Measurements from ENCODE around the gene TSPAN9. TPM values are rescaled to one million over a fixed set of nuclear protein-coding genes. Genes with fewer than 3 reads are reported as not detected.

TSPAN9 gene
- total and polyA plus RNA-seq, 2 of the 4 experiments (the other 2 are of a cell fraction), result 17.7 to 39.1 TPM

- H2BK5ac ChIP-seq (ENCODE audit: low read depth, low read length, poor library complexity, severe bottlenecking), result no peak overlapping the region
- no peak overlapping the region for H2AFZ ChIP-seq (replicated peaks; ENCODE audit: low read length, poor library complexity)
- H3K4me3 ChIP-seq (ENCODE audit: insufficient read depth, low read depth, low read length), result no peak overlapping the region
- no peak overlapping the region for H2BK15ac ChIP-seq (ENCODE audit: low read depth, low read length)
- H2BK120ac ChIP-seq (ENCODE audit: low read depth, low read length), result no peak overlapping the region
- peaks cover 1% of the 10 kb centered on the region; the same call in 1 of the 2 replicates for H3K9me1 ChIP-seq (ENCODE audit: insufficient read depth, low read length)
- H2AK9ac ChIP-seq (replicated peaks; ENCODE audit: low read depth, low read length, poor library complexity), result no peak overlapping the region
- no peak overlapping the region for H3K4ac ChIP-seq (ENCODE audit: low read depth, low read length)
- no TSS peak for BruUV-seq (replicated peaks)
- no peak overlapping the region for H3K18ac ChIP-seq (ENCODE audit: low read depth, low read length)
- H2AK5ac ChIP-seq (ENCODE audit: low read depth, low read length), result no peak overlapping the region
- no peak overlapping the region for H3K9ac ChIP-seq (ENCODE audit: low read depth, low read length)
- H3K27me3 ChIP-seq (ENCODE audit: control insufficient read depth, insufficient read depth, low read length), result no peaks in the 10 kb centered on the region
- no peak overlapping the region for H4K91ac ChIP-seq (ENCODE audit: insufficient read depth, low read depth, low read length)
- 0 out of 2 replicates have a peak, but pooled peaks cover 4% of the 10 kb centered on the region for H4K20me1 ChIP-seq (ENCODE audit: insufficient read depth, low read length)
- WGBS, 2 experiments (ENCODE audit: extremely low coverage in 2 of 2, insufficient read length in 1 of 2), result 73% methylated on average over 4 of the region's 10 CpGs; no CpG with 5 or more reads in 1 of the 2 experiments
- no peak for DNase-seq
- CTCF ChIA-PET, result no interaction called here
- H3K4me1 ChIP-seq (ENCODE audit: control insufficient read depth, insufficient read depth, low read length), result no peaks in the 10 kb centered on the region
- in situ Hi-C loops (cut with MboI; ENCODE audit: low sequenced_read_pairs) (no loop called here), dilution Hi-C loops (cut with HindIII; ENCODE audit: low sequenced_read_pairs, unreplicated experiment) (no loop called here), intact Hi-C loops (cut with micrococcal nuclease) (no loop called here)
- ATAC-seq (ENCODE audit: low read depth), result no peak
- no peak overlapping the region for H4K8ac ChIP-seq (ENCODE audit: low read depth in 2 of 2, low read length in 2 of 2)
- no peak overlapping the region for H3K14ac ChIP-seq (replicated peaks; ENCODE audit: low read depth, low read length)
- no peaks in the 10 kb centered on the region for H3K36me3 ChIP-seq (ENCODE audit: control insufficient read depth, insufficient read depth, low read length)
- no peak overlapping the region for H4K5ac ChIP-seq (ENCODE audit: low read depth, low read length)
- no peaks in the 10 kb centered on the region; a peak in 1 of 4 replicates for H3K79me1 ChIP-seq (ENCODE audit: low read depth in 1 of 2, low read length in 2 of 2)
- H3K27ac ChIP-seq (ENCODE audit: insufficient read depth, low read length), result no peak overlapping the region
- TF ChIP-seq SMC3 (IDR thresholded peaks at IDR 0.05; ENCODE audit: low read depth, low read length), result no peak
- TF ChIP-seq FOS (IDR thresholded peaks at IDR 0.05; ENCODE audit: low read depth, low read length), result no peak
- TF ChIP-seq POLR2A (IDR thresholded peaks at IDR 0.05; ENCODE audit: low read depth, low read length), result no peak
- TF ChIP-seq MXI1 (IDR thresholded peaks at IDR 0.05; ENCODE audit: borderline replicate concordance, low read depth, low read length), result no peak
- TF ChIP-seq MAFK (IDR thresholded peaks at IDR 0.05; ENCODE audit: low read depth, low read length), result no peak
- TF ChIP-seq BHLHE40 (IDR thresholded peaks at IDR 0.05; ENCODE audit: low read depth, low read length), result no peak
- no peak for TF ChIP-seq CEBPB (IDR thresholded peaks at IDR 0.05; ENCODE audit: low read depth, low read length)
- TF ChIP-seq MAZ (IDR thresholded peaks at IDR 0.05; ENCODE audit: borderline replicate concordance, low read depth, low read length), result no peak
- TF ChIP-seq RAD21 (IDR thresholded peaks at IDR 0.05; ENCODE audit: low read length), result no peak
- no peak for TF ChIP-seq USF2 (IDR thresholded peaks at IDR 0.05; ENCODE audit: low read depth, low read length)
- TF ChIP-seq RFX5 (IDR thresholded peaks at IDR 0.05; ENCODE audit: low read depth, low read length), result no peak
- TF ChIP-seq RCOR1 (IDR thresholded peaks at IDR 0.05; ENCODE audit: insufficient replicate concordance, low read length), result no peak
- TF ChIP-seq CHD1 (IDR thresholded peaks at IDR 0.05; ENCODE audit: low read depth, low read length), result no peak
- TF ChIP-seq ELK1 (IDR thresholded peaks at IDR 0.05; ENCODE audit: borderline replicate concordance, low read depth, low read length), result no peak
- no peak for TF ChIP-seq CTCF (conservative IDR thresholded peaks at IDR 0.05; ENCODE audit: low read depth, low read length)
- TF ChIP-seq NFE2L2 (IDR thresholded peaks at IDR 0.05; ENCODE audit: low read depth, low read length), result no peak
- H3K4me2 ChIP-seq (ENCODE audit: low read depth, low read length), result no peak overlapping the region
- no peak overlapping the region for H3K23ac ChIP-seq (ENCODE audit: low read depth, low read length)
- H3K56ac ChIP-seq (ENCODE audit: extremely low read depth, insufficient read depth, low read length), result no peak overlapping the region
- no peak overlapping the region for H2BK20ac ChIP-seq (ENCODE audit: low read depth, low read length)
- no peaks in the 10 kb centered on the region for H3K9me3 ChIP-seq (ENCODE audit: control insufficient read depth, insufficient read depth, low read length)
- POLR2A ChIA-PET (ENCODE audit: unreplicated experiment), result no interaction called here
Measured at GRCh38 chr12:3242199-3242863, 165.2 kb downstream of the TSPAN9 start.
